Left kidney (tissue), 8 donors: ENCODE data around the gene VSNL1. TPM values are rescaled to one million over a fixed set of nuclear protein-coding genes. Genes with fewer than 3 reads are reported as not detected.

Experiments
- DNase-seq: peaks from one replicate; pipeline ENCODE4 v3.0.0-alpha.2; 2013
- long read RNA-seq, 8 donors: transcript quantifications; one replicate each; lab custom pipeline, GENCODE V29; 2026
- polyA plus RNA-seq: library from polyadenylated mRNA; unstranded; fragments of 120-200 nt; gene quantifications from one replicate; pipeline ENCODE4 v1.2.1, GENCODE V29; 2013; ENCODE audit not compliant: insufficient read length

Gene VSNL1
- polyA plus RNA-seq: 4.4 TPM
- long read RNA-seq, donor 1, partial matches to known transcripts: 0 of 2 reads
- long read RNA-seq, donor 1, other reads (novel, unspliced or antisense): 0 of 2 reads
- long read RNA-seq, donor 2, partial matches to known transcripts: 0 of 2 reads
- long read RNA-seq, donor 2, other reads (novel, unspliced or antisense): 0 of 2 reads
- long read RNA-seq, donor 3: 0 reads
- long read RNA-seq, donor 4: 0 reads
- long read RNA-seq, donor 5, partial matches to known transcripts: 0 of 3 reads
- long read RNA-seq, donor 5, other reads (novel, unspliced or antisense): 0 of 3 reads
- long read RNA-seq, donor 6, partial matches to known transcripts: 0 of 2 reads
- long read RNA-seq, donor 6, other reads (novel, unspliced or antisense): 0 of 2 reads
- long read RNA-seq, donor 7: 0 reads
- long read RNA-seq, donor 8: 0 reads

- peak; percentile 94 for DNase-seq
Observed at GRCh38 chr2:17540093-17540812, at the start of gene VSNL1. Gene VSNL1, plus strand, starts transcription at chr2:17540696. Its CDS starts 51,379 bp downstream, at chr2:17592075.

DNA sequence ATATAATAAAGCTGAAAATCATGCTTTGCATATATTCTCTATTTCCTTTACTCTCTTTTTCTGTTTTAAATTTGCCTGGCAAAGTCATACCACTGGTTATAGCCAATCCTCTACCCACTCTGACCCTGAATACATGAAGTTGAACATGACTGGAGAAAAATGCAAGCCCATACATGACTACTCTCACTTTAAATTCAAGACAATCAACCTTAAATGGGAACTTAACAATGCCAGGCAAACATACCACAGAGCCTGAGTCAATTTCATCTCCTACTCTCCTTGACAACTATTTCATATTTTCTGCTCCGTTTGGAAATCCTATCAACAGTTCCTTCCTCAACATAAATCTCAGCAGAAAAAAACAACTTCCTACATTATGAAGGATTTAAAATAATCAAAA lies 44.9 kb upstream of the VSNL1 start:
- no peak for DNase-seq

GRCh38 chr2:17497718-17498117 lies 42.8 kb upstream of the VSNL1 start:
- no peak for DNase-seq

DNA sequence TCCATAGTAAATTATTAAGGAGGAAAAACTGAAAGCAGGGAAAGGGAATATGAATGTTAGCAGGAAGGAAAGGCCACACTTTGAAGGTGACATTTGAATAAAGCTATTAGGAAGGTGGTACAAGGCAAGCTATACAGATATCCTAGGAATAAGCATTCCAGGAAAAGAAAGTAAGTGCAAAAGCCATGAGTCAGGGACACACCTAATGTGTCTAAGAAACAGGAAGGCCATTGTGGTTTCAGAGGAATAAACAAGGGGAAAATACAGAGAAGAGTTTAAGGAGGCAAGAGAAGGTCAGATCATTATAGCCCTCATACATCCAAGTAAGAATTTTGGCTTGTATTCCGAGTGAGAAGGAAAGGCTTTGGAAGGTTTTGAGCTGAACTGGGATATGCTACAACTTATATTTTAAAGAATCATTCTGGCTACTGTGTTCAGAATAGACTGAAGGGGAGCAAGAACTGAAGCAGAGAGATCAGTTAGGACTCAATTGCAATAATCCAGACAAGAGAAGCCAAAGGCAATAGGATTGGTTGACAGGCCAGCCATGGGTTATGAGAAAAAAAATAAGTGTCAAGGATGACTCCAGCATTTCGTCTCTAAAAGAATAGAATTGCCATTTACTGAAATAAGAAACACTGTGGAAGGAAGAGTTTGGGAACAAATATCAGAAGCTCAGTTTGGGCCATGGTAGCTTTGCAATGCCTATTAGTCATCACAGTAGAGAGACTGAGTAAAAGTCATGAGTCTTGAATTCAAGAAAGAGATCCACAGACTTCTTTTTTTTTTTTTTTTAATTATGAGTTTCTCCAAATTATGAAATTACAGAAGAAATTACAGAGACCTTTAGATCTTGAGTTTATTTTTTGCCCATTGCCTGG lies 33.5 kb upstream of the VSNL1 start:
- DNase-seq: no peak

GRCh38 chr2:17515652-17516051 lies 24.8 kb upstream of the VSNL1 start:
- DNase-seq: no peak

GRCh38 chr2:17517481-17518211 lies 22.9 kb upstream of the VSNL1 start:
- peak; percentile 8 for DNase-seq

- peak; percentile 81 for DNase-seq
Observed at GRCh38 chr2:17518212-17519154, 22.0 kb upstream of the VSNL1 start, which contains the start of gene RAD51AP2. Gene RAD51AP2, minus strand, starts transcription at chr2:17518440. Its CDS starts 25 bp downstream, at chr2:17518415.

- no peak for DNase-seq
Observed at GRCh38 chr2:17519486-17519885, 21.0 kb upstream of the VSNL1 start.

DNA sequence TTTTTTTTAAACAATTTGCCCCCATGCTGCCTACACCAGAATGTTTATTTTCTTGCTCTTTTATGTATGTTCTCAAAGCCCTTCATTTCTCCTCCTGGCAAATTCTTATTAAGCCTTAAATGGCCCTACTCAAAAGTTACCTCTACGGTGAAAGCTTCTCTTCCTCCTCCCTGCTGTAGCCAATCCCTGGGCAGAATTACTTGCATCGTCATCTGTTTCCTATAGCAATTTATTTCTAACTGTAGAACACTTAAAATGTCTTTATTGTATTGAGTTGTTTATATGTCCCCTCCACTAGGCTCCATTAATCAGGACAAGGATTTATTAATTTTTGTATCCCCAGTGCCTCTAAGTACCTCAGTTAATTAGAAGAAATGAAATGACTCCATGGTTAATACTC lies 19.7 kb upstream of the VSNL1 start:
- no peak for DNase-seq

GRCh38 chr2:17521621-17522020 lies 18.9 kb upstream of the VSNL1 start:
- no peak for DNase-seq

GRCh38 chr2:17522303-17522702 lies 18.2 kb upstream of the VSNL1 start:
- no peak for DNase-seq

- DNase-seq: no peak
Observed at GRCh38 chr2:17529771-17530170, 10.7 kb upstream of the VSNL1 start.

GRCh38 chr2:17533546-17533945 lies 7.0 kb upstream of the VSNL1 start:
- no peak for DNase-seq

DNA sequence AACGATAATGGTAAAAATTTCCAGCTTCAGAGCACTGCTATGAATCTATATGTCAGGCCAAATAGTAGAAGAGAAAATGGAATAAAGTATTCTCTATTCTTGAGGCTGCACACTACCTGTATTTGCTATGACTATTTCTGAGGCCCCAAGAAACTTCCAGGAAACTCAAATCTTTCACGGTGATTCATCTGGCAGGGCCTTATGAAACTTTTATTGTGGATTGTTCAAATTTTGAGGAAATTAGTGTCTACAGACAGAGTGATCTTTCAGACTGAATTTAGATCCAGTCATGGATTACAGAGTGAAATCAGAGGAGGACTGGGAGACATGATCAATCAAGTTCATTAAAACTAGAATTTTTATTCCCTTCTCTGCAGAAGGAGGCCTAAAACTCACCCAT lies 4.1 kb upstream of the VSNL1 start:
- DNase-seq: no peak

GRCh38 chr2:17538022-17538843 lies 2.3 kb upstream of the VSNL1 start:
- peak; percentile 39 for DNase-seq

GRCh38 chr2:17538844-17539554 lies 1.5 kb upstream of the VSNL1 start:
- peak; percentile 78 for DNase-seq

- DNase-seq: peak; percentile 32
Observed at GRCh38 chr2:17539611-17540092, 844 bp upstream of the VSNL1 start.

GRCh38 chr2:17540813-17541530 lies 476 bp downstream of the VSNL1 start:
- no peak for DNase-seq
